Sigmoid colon (tissue), 7 donors: Measurements from ENCODE around the gene DHX15. TPM values are rescaled to one million over a fixed set of nuclear protein-coding genes. Genes with fewer than 3 reads are reported as not detected.

Experiments used
- DNase-seq: peaks from one replicate; pipeline ENCODE4 v3.0.0-alpha.2; 2019
- H3K27ac ChIP-seq, 4 donors: fragments of 200-600 bp; sonication (generic); one replicate each; pipeline ENCODE4 v1.5.1; 2016 to 2019; ENCODE audit warnings: mild to moderate bottlenecking in 1 of 4
- H3K27me3 ChIP-seq, 3 donors: fragments of 200-600 bp; sonication (generic); one replicate each; pipeline ENCODE4 v1.5.1; 2019; ENCODE audit warnings: mild to moderate bottlenecking in 1 of 3
- H3K36me3 ChIP-seq, 4 donors: fragments of 200-600 bp; sonication (generic); one replicate each; pipeline ENCODE4 v1.5.1; 2016 to 2019
- H3K4me1 ChIP-seq, 4 donors: fragments of 200-600 bp; sonication (generic); one replicate each; pipeline ENCODE4 v1.5.1; 2017 to 2019
- H3K4me3 ChIP-seq, 4 donors: fragments of 200-600 bp; sonication (generic); one replicate each; pipeline ENCODE4 v1.5.1; 2017 to 2019; ENCODE audit warnings: mild to moderate bottlenecking in 2 of 4, moderate library complexity in 1 of 4
- H3K9me3 ChIP-seq, 4 donors: fragments of 200-600 bp in 3 of 4; sonication (generic) in 3 of 4; one replicate each; pipeline versions ENCODE4 v1.5.1 to v1.6.1; 2013 to 2019
- CTCF ChIP-seq, 4 experiments: fragments of 450-650 bp in 3 of 4; fragments of 200-600 bp in 1 of 4; IDR thresholded peaks; one replicate each; pipeline ENCODE4 v1.5.1; 2016 to 2019; ENCODE audit warnings: antibody characterized with exemption in 4 of 4, mild to moderate bottlenecking in 3 of 4, moderate library complexity in 2 of 4
- EP300 ChIP-seq, 4 donors: sonication (generic); formaldehyde crosslinking; IDR thresholded peaks; one replicate each; pipeline ENCODE4 v1.6.1; 2017; ENCODE audit warnings: antibody characterized with exemption in 4 of 4
- POLR2A ChIP-seq, 2 donors: fragments of 450-650 bp; IDR thresholded peaks; one replicate each; pipeline ENCODE4 v1.6.1; 2016; ENCODE audit warnings: antibody characterized with exemption in 2 of 2, mild to moderate bottlenecking in 2 of 2, moderate library complexity in 2 of 2
- POLR2AphosphoS5 ChIP-seq, 4 donors: sonication (generic); formaldehyde crosslinking; IDR thresholded peaks; one replicate each; pipeline ENCODE4 v1.6.1; 2017; ENCODE audit warnings: antibody characterized with exemption in 4 of 4
- WGBS, 2 donors: extraction: QIAGEN DNeasy Blood & Tissue Kit; methylation state at CpG; one replicate each; pipeline ENCODE4 v1.1.7; 2013; 5-methylcytosine and 5-hydroxymethylcytosine counted together
- intact Hi-C: fragments of 100-400 bp; cut with DNase I; formaldehyde crosslinking; loops from one replicate; pipeline ENCODE4 v1.15.1; 2023
- polyA plus RNA-seq, 3 donors: library from polyadenylated mRNA; stranded (reverse); fragments of 200-250 nt; gene quantifications; one replicate each; pipeline ENCODE4 v1.2.3, GENCODE V29; 2013
- total RNA-seq, 4 donors: library from RNA; depleted of rRNA; stranded (reverse); fragments of >200 nt; gene quantifications; one replicate each; pipeline ENCODE4 v1.1.0, GENCODE V29; 2016
- donor health status: healthy with polysubstance abuse.
- donor health status: Bipolar disorder and iron deficiency.
- donor health status: healthy.

Gene DHX15
- total and polyA plus RNA-seq, 7 donors = 53.5 to 136 (median 103) TPM

GRCh38 chr4:24578364-24578763 is 6.0 kb downstream of the DHX15 start:
- H3K27ac ChIP-seq = no peak overlapping the region

GRCh38 chr4:24576276-24576675 is 8.1 kb downstream of the DHX15 start:
- H3K4me1 ChIP-seq = peaks cover 0 to 51% (median 49%) of the 10 kb centered on the region in 4 donors
- no peak overlapping the region for H3K27ac ChIP-seq
- H3K36me3 ChIP-seq = peaks cover 3 to 39% (median 10%) of the 10 kb centered on the region in 4 donors
- 94 to 96% methylated on average over 17 of the region's 17 CpGs for WGBS, 2 donors
- TF ChIP-seq EP300 (IDR thresholded peaks at IDR 0.05) = no peak
- TF ChIP-seq CTCF (IDR thresholded peaks at IDR 0.05) = no peak
- TF ChIP-seq POLR2AphosphoS5 (IDR thresholded peaks at IDR 0.05) = no peak
- no peak for TF ChIP-seq POLR2A (IDR thresholded peaks at IDR 0.05)
- H3K27me3 ChIP-seq = no peaks in the 10 kb centered on the region
- no peak for DNase-seq
- no peaks in the 10 kb centered on the region for H3K9me3 ChIP-seq
- intact Hi-C loops = no loop called here
- no peak overlapping the region for H3K4me3 ChIP-seq

More at GRCh38 chr4:24578364-24578763, 6.0 kb downstream of the DHX15 start:
- no peak overlapping the region for H3K4me3 ChIP-seq
- 73 to 79% methylated on average over 4 of the region's 4 CpGs for WGBS, 2 donors
- peaks cover 0 to 65% (median 62%) of the 10 kb centered on the region in 4 donors for H3K4me1 ChIP-seq
- TF ChIP-seq CTCF (IDR thresholded peaks at IDR 0.05) = no peak
- TF ChIP-seq POLR2AphosphoS5 (IDR thresholded peaks at IDR 0.05) = no peak
- no peak for TF ChIP-seq POLR2A (IDR thresholded peaks at IDR 0.05)
- no peak for TF ChIP-seq EP300 (IDR thresholded peaks at IDR 0.05)
- no peak for DNase-seq
- H3K9me3 ChIP-seq = no peaks in the 10 kb centered on the region
- H3K27me3 ChIP-seq = no peaks in the 10 kb centered on the region
- intact Hi-C loops = no loop called here
- H3K36me3 ChIP-seq = peaks cover 3 to 32% (median 10%) of the 10 kb centered on the region in 4 donors

GRCh38 chr4:24574236-24574635 is 10.1 kb downstream of the DHX15 start:
- Histone ChIP-seq H3K4me1 (peaks cover 0 to 47% (median 40%) of the 10 kb centered on the region in 4 donors), H3K4me3 (no peak overlapping the region), H3K27me3 (no peaks in the 10 kb centered on the region), H3K36me3 (peaks cover 5 to 44% (median 12%) of the 10 kb centered on the region in 4 donors), H3K9me3 (no peaks in the 10 kb centered on the region), H3K27ac (no peak overlapping the region)
- TF ChIP-seq POLR2A (IDR thresholded peaks at IDR 0.05) (no peak), POLR2AphosphoS5 (IDR thresholded peaks at IDR 0.05) (no peak), EP300 (IDR thresholded peaks at IDR 0.05) (no peak), CTCF (IDR thresholded peaks at IDR 0.05) (no peak)
- intact Hi-C loops = no loop called here
- no peak for DNase-seq

- peaks cover 5 to 44% (median 12%) of the 10 kb centered on the region in 4 donors for H3K36me3 ChIP-seq
- no peak overlapping the region for H3K27ac ChIP-seq
- intact Hi-C loops = no loop called here
- H3K27me3 ChIP-seq = no peaks in the 10 kb centered on the region
- no peak for TF ChIP-seq POLR2A (IDR thresholded peaks at IDR 0.05)
- no peak for TF ChIP-seq CTCF (IDR thresholded peaks at IDR 0.05)
- TF ChIP-seq POLR2AphosphoS5 (IDR thresholded peaks at IDR 0.05) = no peak
- TF ChIP-seq EP300 (IDR thresholded peaks at IDR 0.05) = no peak
- WGBS, 2 donors = 38 to 40% methylated on average over 2 of the region's 2 CpGs
- no peaks in the 10 kb centered on the region for H3K9me3 ChIP-seq
- H3K4me3 ChIP-seq = no peak overlapping the region
- no peak for DNase-seq
- H3K4me1 ChIP-seq = peaks cover 0 to 44% (median 38%) of the 10 kb centered on the region in 4 donors
Measured at GRCh38 chr4:24573582-24573981, 10.8 kb downstream of the DHX15 start.
